HEK293 (cell line): ENCODE data around the gene B3GNT4.
A peak's percentile ranks its signal among the peaks of the same experiment; 100 is the strongest.

Source experiments
- CTCF ChIA-PET: fragments of 350-600 bp; formaldehyde crosslinking; extraction: SDS; loops from one replicate; lab custom pipeline; 2021; ENCODE audit warnings: antibody characterized with exemption; lab: Yijun Ruan, JAX
- POLR2A ChIA-PET: fragments of 300-600 bp; formaldehyde crosslinking; extraction: SDS; loops from one replicate; lab custom pipeline; 2020; ENCODE audit warnings: antibody characterized with exemption, inconsistent platforms; lab: Yijun Ruan, JAX
- H3K27ac ChIP-seq: fragments of 200-500 bp; sonication (Bioruptor generic); 2 replicates; pipeline ENCODE4 v1.5.1; 2014; ENCODE audit warnings: low read depth, low read length, control low read depth, inconsistent platforms; ENCODE audit errors: extremely low read depth
- H3K36me3 ChIP-seq, 2 experiments: fragments of 200-500 bp in 1 of 2; sonication (Bioruptor generic) in 1 of 2; 1 replicate in 1 of 2; 2 replicates in 1 of 2; pipeline ENCODE4 v1.5.1; 2014 to 2017; ENCODE audit warnings: inconsistent platforms in 2 of 2, low read length in 2 of 2; ENCODE audit not compliant: control insufficient read depth in 2 of 2, insufficient read depth in 1 of 2
- H3K4me1 ChIP-seq: fragments of 200-500 bp; sonication (Bioruptor generic); 2 replicates; pipeline ENCODE4 v1.5.1; 2014; ENCODE audit warnings: mild to moderate bottlenecking, low read length, inconsistent platforms; ENCODE audit not compliant: control insufficient read depth, insufficient read depth
- H3K4me3 ChIP-seq: 2 replicates; pipeline ENCODE4 v1.5.1; 2011; ENCODE audit warnings: low read depth, mild to moderate bottlenecking, control low read depth, low read length, moderate library complexity
- H3K9me3 ChIP-seq: fragments of 200-500 bp; sonication (Bioruptor generic); 2 replicates; pipeline ENCODE4 v1.5.1; 2014; ENCODE audit warnings: low read depth, low read length, inconsistent platforms; ENCODE audit not compliant: control insufficient read depth, insufficient read depth
- BCL6B ChIP-seq: fragments of 450-650 bp; formaldehyde crosslinking; IDR thresholded peaks from 2 replicates; pipeline ENCODE4 v1.5.1; 2017; ENCODE audit warnings: missing biosample characterization, missing genetic modification characterization
- HOXA7 ChIP-seq: sonication (generic); formaldehyde crosslinking; IDR thresholded peaks from 2 replicates; pipeline ENCODE4 v1.8.1; 2022; ENCODE audit warnings: missing genetic modification reagents, borderline replicate concordance
- HOXD13 ChIP-seq: sonication (generic); formaldehyde crosslinking; IDR thresholded peaks from 2 replicates; pipeline ENCODE4 v1.8.0; 2022; ENCODE audit warnings: missing genetic modification reagents, borderline replicate concordance
- RBAK ChIP-seq: fragments of 450-650 bp; formaldehyde crosslinking; IDR thresholded peaks from 2 replicates; pipeline ENCODE4 v1.5.1; 2016; ENCODE audit warnings: missing biosample characterization, missing genetic modification characterization
- ZBTB20 ChIP-seq: fragments of 450-650 bp; formaldehyde crosslinking; IDR thresholded peaks from 2 replicates; pipeline ENCODE4 v1.5.1; 2016; ENCODE audit warnings: missing biosample characterization, missing genetic modification characterization
- ZBTB7A ChIP-seq: fragments of 450-650 bp; formaldehyde crosslinking; IDR thresholded peaks from 2 replicates; pipeline ENCODE4 v1.5.1; 2016; ENCODE audit warnings: low read depth, missing biosample characterization, missing genetic modification characterization
- ZNF146 ChIP-seq: fragments of 450-650 bp; formaldehyde crosslinking; IDR thresholded peaks from 2 replicates; pipeline ENCODE4 v1.5.1; 2016; ENCODE audit warnings: missing biosample characterization, missing genetic modification characterization
- ZNF239 ChIP-seq: fragments of 450-650 bp; formaldehyde crosslinking; IDR thresholded peaks from 2 replicates; pipeline ENCODE4 v1.5.1; 2016; ENCODE audit warnings: missing biosample characterization, missing genetic modification characterization
- ZNF292 ChIP-seq: fragments of 450-650 bp; formaldehyde crosslinking; IDR thresholded peaks from 2 replicates; pipeline ENCODE4 v1.5.1; 2016; ENCODE audit warnings: low read depth, missing biosample characterization, missing genetic modification characterization, borderline replicate concordance
- ZNF37A ChIP-seq: fragments of 450-650 bp; IDR thresholded peaks from 2 replicates; pipeline ENCODE4 v1.5.1; 2018; ENCODE audit warnings: missing biosample characterization, missing genetic modification characterization
- ZNF530 ChIP-seq: fragments of 450-650 bp; formaldehyde crosslinking; IDR thresholded peaks from 2 replicates; pipeline ENCODE4 v1.5.1; 2016; ENCODE audit warnings: low read depth, missing biosample characterization, missing genetic modification characterization
- ZNF626 ChIP-seq: fragments of 450-650 bp; sonication (Bioruptor Pico); formaldehyde crosslinking; IDR thresholded peaks from 2 replicates; pipeline ENCODE4 v1.5.1; 2018; ENCODE audit warnings: missing biosample characterization, missing genetic modification characterization, inconsistent platforms
- ZNF660 ChIP-seq: fragments of 450-650 bp; IDR thresholded peaks from 2 replicates; pipeline ENCODE4 v1.5.1; 2018; ENCODE audit warnings: missing biosample characterization, mild to moderate bottlenecking, missing genetic modification characterization
- ZNF747 ChIP-seq: fragments of 450-650 bp; formaldehyde crosslinking; IDR thresholded peaks from 2 replicates; pipeline ENCODE4 v1.5.1; 2016; ENCODE audit warnings: missing biosample characterization, missing genetic modification characterization
- ZNF830 ChIP-seq: fragments of 450-650 bp; IDR thresholded peaks from 2 replicates; pipeline ENCODE4 v1.5.0; 2018; ENCODE audit warnings: missing biosample characterization, missing genetic modification characterization, low read depth, mild to moderate bottlenecking, moderate library complexity
- ZSCAN5A ChIP-seq: fragments of 450-650 bp; formaldehyde crosslinking; IDR thresholded peaks from 2 replicates; pipeline ENCODE4 v1.5.1; 2016; ENCODE audit warnings: missing biosample characterization, missing genetic modification characterization
- TF ChIP-seq, protein P1 (sequence below): fragments of 450-650 bp; formaldehyde crosslinking; IDR thresholded peaks from 2 replicates; pipeline ENCODE4 v1.5.1; 2017; ENCODE audit warnings: missing biosample characterization, missing genetic modification characterization
- TF ChIP-seq, protein P2 (sequence below): fragments of 450-650 bp; formaldehyde crosslinking; IDR thresholded peaks from 2 replicates; pipeline ENCODE4 v1.5.1; 2016; ENCODE audit warnings: missing biosample characterization, missing genetic modification characterization
- TF ChIP-seq, protein P3 (sequence below): IDR thresholded peaks from 2 replicates; pipeline ENCODE4 v1.6.1; 2011; ENCODE audit warnings: mild to moderate bottlenecking, low read depth, low read length, borderline replicate concordance
- TF ChIP-seq, protein P4 (sequence below): fragments of 450-650 bp; formaldehyde crosslinking; IDR thresholded peaks from 2 replicates; pipeline ENCODE4 v1.5.1; 2016; ENCODE audit warnings: missing biosample characterization, missing genetic modification characterization
- TF ChIP-seq, protein P5 (sequence below): fragments of 450-650 bp; IDR thresholded peaks from 2 replicates; pipeline ENCODE4 v1.5.1; 2018; ENCODE audit warnings: missing biosample characterization, missing genetic modification characterization

The B3GNT4 gene

DNA sequence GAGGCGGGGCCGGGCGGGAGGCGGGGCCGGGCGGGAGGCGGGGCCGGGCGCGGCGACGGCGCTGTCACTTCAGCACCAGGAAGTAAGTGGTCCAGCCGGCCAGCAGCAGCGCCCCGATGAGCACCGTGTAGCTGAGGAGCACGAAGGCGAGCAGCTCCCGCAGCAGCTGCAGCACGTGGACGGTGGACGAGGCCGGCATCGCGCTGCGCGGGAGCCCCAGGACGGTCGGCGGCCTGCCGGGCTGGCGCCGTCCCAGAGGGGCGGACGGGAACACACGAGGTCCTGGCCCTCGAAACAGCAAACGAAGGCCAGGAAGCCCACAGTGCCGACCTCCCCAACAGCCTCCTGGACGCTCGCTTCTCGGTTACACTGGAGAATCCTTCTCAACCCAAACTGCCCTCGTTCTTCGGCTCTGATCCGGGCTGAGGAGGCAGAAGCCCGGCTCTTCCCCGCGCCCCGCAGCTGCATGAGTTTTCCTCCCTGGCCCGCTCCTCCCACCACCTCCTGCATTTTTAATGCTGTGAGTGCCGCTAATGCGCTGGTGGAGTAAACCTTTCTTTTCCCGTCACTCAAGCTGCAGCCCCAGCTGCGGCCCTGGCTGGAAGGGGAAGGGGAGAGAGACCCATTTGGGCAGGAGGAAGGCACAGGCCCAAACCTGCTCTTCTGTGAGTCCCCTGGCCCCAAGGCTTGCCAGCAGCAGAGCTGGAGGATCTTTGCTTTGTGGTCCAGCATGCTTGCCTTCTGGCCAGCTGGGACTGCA lies 23.0 kb downstream of the B3GNT4 start (continued):
- TF ChIP-seq, protein P1, sequence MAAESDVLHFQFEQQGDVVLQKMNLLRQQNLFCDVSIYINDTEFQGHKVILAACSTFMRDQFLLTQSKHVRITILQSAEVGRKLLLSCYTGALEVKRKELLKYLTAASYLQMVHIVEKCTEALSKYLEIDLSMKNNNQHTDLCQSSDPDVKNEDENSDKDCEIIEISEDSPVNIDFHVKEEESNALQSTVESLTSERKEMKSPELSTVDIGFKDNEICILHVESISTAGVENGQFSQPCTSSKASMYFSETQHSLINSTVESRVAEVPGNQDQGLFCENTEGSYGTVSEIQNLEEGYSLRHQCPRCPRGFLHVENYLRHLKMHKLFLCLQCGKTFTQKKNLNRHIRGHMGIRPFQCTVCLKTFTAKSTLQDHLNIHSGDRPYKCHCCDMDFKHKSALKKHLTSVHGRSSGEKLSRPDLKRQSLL (tag by site-specific recombination): 0 out of 2 replicates have a peak, but pooled peaks have one; percentile 16
- TF ChIP-seq, protein P2, sequence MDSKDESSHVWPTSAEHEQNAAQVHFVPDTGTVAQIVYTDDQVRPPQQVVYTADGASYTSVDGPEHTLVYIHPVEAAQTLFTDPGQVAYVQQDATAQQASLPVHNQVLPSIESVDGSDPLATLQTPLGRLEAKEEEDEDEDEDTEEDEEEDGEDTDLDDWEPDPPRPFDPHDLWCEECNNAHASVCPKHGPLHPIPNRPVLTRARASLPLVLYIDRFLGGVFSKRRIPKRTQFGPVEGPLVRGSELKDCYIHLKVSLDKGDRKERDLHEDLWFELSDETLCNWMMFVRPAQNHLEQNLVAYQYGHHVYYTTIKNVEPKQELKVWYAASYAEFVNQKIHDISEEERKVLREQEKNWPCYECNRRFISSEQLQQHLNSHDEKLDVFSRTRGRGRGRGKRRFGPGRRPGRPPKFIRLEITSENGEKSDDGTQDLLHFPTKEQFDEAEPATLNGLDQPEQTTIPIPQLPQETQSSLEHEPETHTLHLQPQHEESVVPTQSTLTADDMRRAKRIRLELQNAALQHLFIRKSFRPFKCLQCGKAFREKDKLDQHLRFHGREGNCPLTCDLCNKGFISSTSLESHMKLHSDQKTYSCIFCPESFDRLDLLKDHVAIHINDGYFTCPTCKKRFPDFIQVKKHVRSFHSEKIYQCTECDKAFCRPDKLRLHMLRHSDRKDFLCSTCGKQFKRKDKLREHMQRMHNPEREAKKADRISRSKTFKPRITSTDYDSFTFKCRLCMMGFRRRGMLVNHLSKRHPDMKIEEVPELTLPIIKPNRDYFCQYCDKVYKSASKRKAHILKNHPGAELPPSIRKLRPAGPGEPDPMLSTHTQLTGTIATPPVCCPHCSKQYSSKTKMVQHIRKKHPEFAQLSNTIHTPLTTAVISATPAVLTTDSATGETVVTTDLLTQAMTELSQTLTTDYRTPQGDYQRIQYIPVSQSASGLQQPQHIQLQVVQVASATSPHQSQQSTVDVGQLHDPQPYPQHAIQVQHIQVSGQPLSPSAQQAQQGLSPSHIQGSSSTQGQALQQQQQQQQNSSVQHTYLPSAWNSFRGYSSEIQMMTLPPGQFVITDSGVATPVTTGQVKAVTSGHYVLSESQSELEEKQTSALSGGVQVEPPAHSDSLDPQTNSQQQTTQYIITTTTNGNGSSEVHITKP (tag by site-specific recombination): peak; percentile 31; the same call in 1 of the 2 replicates
- TF ChIP-seq ZNF239 (no peak), ZNF660 (tag by site-specific recombination) (peak; percentile 68; the same call in 1 of the 2 replicates), ZNF830 (no peak)
- TF ChIP-seq, protein P3, sequence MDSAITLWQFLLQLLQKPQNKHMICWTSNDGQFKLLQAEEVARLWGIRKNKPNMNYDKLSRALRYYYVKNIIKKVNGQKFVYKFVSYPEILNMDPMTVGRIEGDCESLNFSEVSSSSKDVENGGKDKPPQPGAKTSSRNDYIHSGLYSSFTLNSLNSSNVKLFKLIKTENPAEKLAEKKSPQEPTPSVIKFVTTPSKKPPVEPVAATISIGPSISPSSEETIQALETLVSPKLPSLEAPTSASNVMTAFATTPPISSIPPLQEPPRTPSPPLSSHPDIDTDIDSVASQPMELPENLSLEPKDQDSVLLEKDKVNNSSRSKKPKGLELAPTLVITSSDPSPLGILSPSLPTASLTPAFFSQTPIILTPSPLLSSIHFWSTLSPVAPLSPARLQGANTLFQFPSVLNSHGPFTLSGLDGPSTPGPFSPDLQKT: no peak
- TF ChIP-seq, protein P4, sequence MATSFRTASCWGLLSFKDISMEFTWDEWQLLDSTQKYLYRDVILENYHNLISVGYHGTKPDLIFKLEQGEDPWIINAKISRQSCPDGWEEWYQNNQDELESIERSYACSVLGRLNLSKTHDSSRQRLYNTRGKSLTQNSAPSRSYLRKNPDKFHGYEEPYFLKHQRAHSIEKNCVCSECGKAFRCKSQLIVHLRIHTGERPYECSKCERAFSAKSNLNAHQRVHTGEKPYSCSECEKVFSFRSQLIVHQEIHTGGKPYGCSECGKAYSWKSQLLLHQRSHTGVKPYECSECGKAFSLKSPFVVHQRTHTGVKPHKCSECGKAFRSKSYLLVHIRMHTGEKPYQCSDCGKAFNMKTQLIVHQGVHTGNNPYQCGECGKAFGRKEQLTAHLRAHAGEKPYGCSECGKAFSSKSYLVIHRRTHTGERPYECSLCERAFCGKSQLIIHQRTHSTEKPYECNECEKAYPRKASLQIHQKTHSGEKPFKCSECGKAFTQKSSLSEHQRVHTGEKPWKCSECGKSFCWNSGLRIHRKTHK (tag by site-specific recombination): no peak
- TF ChIP-seq, protein P5, sequence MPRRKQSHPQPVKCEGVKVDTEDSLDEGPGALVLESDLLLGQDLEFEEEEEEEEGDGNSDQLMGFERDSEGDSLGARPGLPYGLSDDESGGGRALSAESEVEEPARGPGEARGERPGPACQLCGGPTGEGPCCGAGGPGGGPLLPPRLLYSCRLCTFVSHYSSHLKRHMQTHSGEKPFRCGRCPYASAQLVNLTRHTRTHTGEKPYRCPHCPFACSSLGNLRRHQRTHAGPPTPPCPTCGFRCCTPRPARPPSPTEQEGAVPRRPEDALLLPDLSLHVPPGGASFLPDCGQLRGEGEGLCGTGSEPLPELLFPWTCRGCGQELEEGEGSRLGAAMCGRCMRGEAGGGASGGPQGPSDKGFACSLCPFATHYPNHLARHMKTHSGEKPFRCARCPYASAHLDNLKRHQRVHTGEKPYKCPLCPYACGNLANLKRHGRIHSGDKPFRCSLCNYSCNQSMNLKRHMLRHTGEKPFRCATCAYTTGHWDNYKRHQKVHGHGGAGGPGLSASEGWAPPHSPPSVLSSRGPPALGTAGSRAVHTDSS (tag by site-specific recombination): no peak

DNA sequence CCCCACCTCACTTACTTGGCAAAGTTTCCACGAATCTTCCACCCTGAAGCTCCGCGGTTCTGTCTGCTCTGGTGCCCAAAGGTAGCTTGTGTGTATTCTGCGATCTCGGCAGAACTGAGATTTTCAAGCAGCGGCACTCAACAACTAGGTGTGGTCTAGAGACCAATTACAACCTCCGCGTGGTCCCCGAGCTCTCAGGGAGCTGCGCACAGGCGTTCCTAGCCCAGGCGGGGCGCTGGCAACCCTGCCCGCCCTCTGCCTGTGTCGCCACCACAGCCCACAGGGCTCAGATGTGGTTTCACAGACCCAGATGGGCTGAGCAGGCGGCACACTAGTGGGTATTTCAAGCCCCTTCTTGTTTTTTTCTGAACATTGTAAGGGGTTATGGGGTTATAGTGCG lies 23.8 kb downstream of the B3GNT4 start:
- no peaks in the 10 kb centered on the region for H3K9me3 ChIP-seq
- ChIA-PET POLR2A (no interaction called here), CTCF (interaction anchor here (0.6 to 0.7 kb wide), 2 partner anchors 68 to 671 kb away, joined by 3 read pairs; no protein-coding TSS in a partner anchor)
- H3K36me3 ChIP-seq: peaks cover 13 to 40% of the 10 kb centered on the region in 2 experiments; a peak in 2 of 3 replicates
- no peak for TF ChIP-seq HOXD13 (CRISPR knock-in tag)
- TF ChIP-seq RBAK (tag by site-specific recombination): no peak
- no peak for TF ChIP-seq ZBTB7A (tag by site-specific recombination)
- no peak for TF ChIP-seq HOXA7 (CRISPR knock-in tag)
- no peak for TF ChIP-seq ZNF626 (tag by site-specific recombination)
- no peak for TF ChIP-seq ZSCAN5A
- TF ChIP-seq ZNF530 (tag by site-specific recombination): no peak
- no peak for TF ChIP-seq ZNF292
- TF ChIP-seq ZNF37A (tag by site-specific recombination): no peak
- TF ChIP-seq ZNF747 (tag by site-specific recombination): no peak
- TF ChIP-seq ZNF146 (tag by site-specific recombination): no peak
- TF ChIP-seq BCL6B (tag by site-specific recombination): no peak
- TF ChIP-seq ZBTB20: no peak
- no peak overlapping the region for H3K27ac ChIP-seq
- peaks cover 11% of the 10 kb centered on the region for H3K4me1 ChIP-seq
- no peak overlapping the region for H3K4me3 ChIP-seq
